ENCODE measurements around the gene RAB3IL1.

RAB3IL1 gene

GRCh38 chr11:61940466-61940865, 23.1 kb upstream of the RAB3IL1 start:
- TF ChIP-seq GATA3 (IDR thresholded peaks at IDR 0.05; ENCODE audit: low read depth, low read length) (no peak), GATA2 (IDR thresholded peaks at IDR 0.05; ENCODE audit: low read depth, low read length) (no peak)

- TF ChIP-seq GATA2 (IDR thresholded peaks at IDR 0.05; ENCODE audit: low read depth, low read length), result no peak
- TF ChIP-seq GATA3 (IDR thresholded peaks at IDR 0.05; ENCODE audit: low read depth, low read length), result no peak
Observed at GRCh38 chr11:61935861-61936260, 18.5 kb upstream of the RAB3IL1 start.

- TF ChIP-seq GATA3 (IDR thresholded peaks at IDR 0.05; ENCODE audit: low read depth, low read length) (no peak), GATA2 (IDR thresholded peaks at IDR 0.05; ENCODE audit: low read depth, low read length) (no peak)
Observed at GRCh38 chr11:61930933-61931332, 13.6 kb upstream of the RAB3IL1 start.

GRCh38 chr11:61928606-61929005, 11.2 kb upstream of the RAB3IL1 start:
- TF ChIP-seq GATA2 (IDR thresholded peaks at IDR 0.05; ENCODE audit: low read depth, low read length) (no peak), GATA3 (IDR thresholded peaks at IDR 0.05; ENCODE audit: low read depth, low read length) (no peak)

GRCh38 chr11:61927501-61927900, 10.1 kb upstream of the RAB3IL1 start:
- TF ChIP-seq GATA2 (IDR thresholded peaks at IDR 0.05; ENCODE audit: low read depth, low read length) (no peak), GATA3 (IDR thresholded peaks at IDR 0.05; ENCODE audit: low read depth, low read length) (no peak)

- TF ChIP-seq GATA3 (IDR thresholded peaks at IDR 0.05; ENCODE audit: low read depth, low read length) (no peak), GATA2 (IDR thresholded peaks at IDR 0.05; ENCODE audit: low read depth, low read length) (no peak)
Observed at GRCh38 chr11:61926235-61926634, 8.9 kb upstream of the RAB3IL1 start.

- TF ChIP-seq GATA2 (IDR thresholded peaks at IDR 0.05; ENCODE audit: low read depth, low read length) (no peak), GATA3 (IDR thresholded peaks at IDR 0.05; ENCODE audit: low read depth, low read length) (no peak)
Observed at GRCh38 chr11:61925736-61926135, 8.4 kb upstream of the RAB3IL1 start.

GRCh38 chr11:61924064-61924455, 6.7 kb upstream of the RAB3IL1 start:
- TF ChIP-seq GATA3 (IDR thresholded peaks at IDR 0.05; ENCODE audit: low read depth, low read length) (no peak), GATA2 (IDR thresholded peaks at IDR 0.05; ENCODE audit: low read depth, low read length) (no peak)

GRCh38 chr11:61923166-61924063, 6.0 kb upstream of the RAB3IL1 start:
- no peak for TF ChIP-seq GATA2 (IDR thresholded peaks at IDR 0.05; ENCODE audit: low read depth, low read length)
- TF ChIP-seq GATA3 (IDR thresholded peaks at IDR 0.05; ENCODE audit: low read depth, low read length), result no peak

- TF ChIP-seq GATA3 (IDR thresholded peaks at IDR 0.05; ENCODE audit: low read depth, low read length), result no peak
- no peak for TF ChIP-seq GATA2 (IDR thresholded peaks at IDR 0.05; ENCODE audit: low read depth, low read length)
Observed at GRCh38 chr11:61922539-61922938, 5.2 kb upstream of the RAB3IL1 start.

GRCh38 chr11:61921446-61921845, 4.1 kb upstream of the RAB3IL1 start:
- TF ChIP-seq GATA3 (IDR thresholded peaks at IDR 0.05; ENCODE audit: low read depth, low read length) (no peak), GATA2 (IDR thresholded peaks at IDR 0.05; ENCODE audit: low read depth, low read length) (no peak)

GRCh38 chr11:61919705-61920631, 2.6 kb upstream of the RAB3IL1 start:
- TF ChIP-seq GATA3 (IDR thresholded peaks at IDR 0.05; ENCODE audit: low read depth, low read length), result no peak
- no peak for TF ChIP-seq GATA2 (IDR thresholded peaks at IDR 0.05; ENCODE audit: low read depth, low read length)

- TF ChIP-seq GATA3 (IDR thresholded peaks at IDR 0.05; ENCODE audit: low read depth, low read length), result no peak
- no peak for TF ChIP-seq GATA2 (IDR thresholded peaks at IDR 0.05; ENCODE audit: low read depth, low read length)
Observed at GRCh38 chr11:61918938-61919704, 1.8 kb upstream of the RAB3IL1 start.
